Middle frontal gyrus (tissue), 1 donor: ENCODE measurements around the gene TMEM115.

Experiments used
- DNase-seq: peaks from one replicate; pipeline ENCODE4 v3.0.0-alpha.2; 2015; ENCODE audit warnings: low spot score; ENCODE audit errors: extremely low spot score

The TMEM115 gene

DNA sequence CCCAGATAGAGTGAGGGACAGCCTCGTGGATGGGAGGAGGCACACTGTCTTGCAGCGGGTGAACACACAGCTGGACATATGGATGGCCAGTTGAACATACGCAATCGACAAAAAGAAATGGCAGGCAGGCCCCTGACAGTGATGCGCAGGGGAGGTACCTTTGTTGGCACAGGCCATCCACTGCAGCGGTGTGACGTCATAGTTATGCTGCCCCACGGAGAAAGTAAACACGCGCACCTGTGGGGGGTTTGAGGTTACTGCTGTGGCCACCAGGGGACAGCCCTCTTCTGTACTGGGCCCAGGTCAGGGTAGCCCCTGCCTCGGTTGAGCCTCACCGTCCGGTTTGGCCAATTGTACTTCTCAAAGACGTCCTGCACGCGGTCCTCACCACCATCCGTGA is 19.4 kb upstream of the TMEM115 start:
- DNase-seq = no peak

DNA sequence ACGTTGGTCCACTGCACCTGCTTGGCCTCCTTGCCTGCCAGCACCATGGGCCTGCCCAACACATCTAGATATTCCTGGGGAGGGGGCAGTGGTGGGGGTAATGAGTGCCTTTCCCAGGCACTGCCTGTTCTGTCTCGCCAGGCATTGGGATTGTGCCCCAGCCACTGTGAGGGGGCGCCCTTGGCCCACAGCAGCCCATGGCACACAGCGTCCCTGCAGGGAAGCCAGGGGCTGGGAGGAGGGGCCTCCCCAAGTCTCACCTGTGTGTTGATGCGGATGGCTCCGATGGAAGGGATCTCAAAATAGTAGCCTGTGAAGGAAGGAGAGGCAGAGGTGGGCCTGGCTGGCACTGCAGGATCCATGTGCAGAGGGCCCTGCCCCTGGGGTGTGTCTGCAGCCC is 18.7 kb upstream of the TMEM115 start:
- no peak for DNase-seq

DNA sequence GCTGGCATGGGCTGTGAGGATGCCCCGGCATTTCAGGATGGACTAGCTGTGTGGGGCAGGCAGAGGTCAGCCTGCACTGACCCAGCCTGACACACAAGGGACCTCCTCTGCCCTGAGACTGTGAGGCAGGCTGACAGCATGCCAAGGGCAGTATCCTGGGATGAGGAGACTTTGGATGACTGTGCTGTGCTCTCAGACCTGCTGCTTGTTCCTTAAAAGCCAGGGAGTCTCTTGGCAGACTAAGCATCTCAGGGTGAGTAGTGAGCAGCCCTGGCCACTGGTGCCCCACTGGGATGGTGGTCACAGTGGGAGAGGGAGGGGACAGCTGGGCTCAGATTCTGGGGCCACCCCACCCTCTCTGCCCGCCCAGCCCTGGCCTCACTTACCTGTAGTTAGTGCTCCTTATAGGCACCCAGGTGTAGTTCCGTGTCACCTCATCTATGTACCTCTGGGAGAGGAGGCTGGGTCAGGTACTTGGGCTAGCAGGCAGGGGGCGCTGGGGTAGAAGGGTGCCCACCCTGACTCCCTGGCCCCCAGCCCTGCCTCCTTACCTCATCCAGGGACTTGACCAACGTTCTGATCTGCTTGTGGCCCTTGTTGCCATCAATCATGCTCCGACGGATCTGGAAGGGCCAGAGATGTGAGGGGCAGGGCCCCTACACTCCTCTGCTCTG is 16.1 kb upstream of the TMEM115 start:
- DNase-seq = no peak

DNA sequence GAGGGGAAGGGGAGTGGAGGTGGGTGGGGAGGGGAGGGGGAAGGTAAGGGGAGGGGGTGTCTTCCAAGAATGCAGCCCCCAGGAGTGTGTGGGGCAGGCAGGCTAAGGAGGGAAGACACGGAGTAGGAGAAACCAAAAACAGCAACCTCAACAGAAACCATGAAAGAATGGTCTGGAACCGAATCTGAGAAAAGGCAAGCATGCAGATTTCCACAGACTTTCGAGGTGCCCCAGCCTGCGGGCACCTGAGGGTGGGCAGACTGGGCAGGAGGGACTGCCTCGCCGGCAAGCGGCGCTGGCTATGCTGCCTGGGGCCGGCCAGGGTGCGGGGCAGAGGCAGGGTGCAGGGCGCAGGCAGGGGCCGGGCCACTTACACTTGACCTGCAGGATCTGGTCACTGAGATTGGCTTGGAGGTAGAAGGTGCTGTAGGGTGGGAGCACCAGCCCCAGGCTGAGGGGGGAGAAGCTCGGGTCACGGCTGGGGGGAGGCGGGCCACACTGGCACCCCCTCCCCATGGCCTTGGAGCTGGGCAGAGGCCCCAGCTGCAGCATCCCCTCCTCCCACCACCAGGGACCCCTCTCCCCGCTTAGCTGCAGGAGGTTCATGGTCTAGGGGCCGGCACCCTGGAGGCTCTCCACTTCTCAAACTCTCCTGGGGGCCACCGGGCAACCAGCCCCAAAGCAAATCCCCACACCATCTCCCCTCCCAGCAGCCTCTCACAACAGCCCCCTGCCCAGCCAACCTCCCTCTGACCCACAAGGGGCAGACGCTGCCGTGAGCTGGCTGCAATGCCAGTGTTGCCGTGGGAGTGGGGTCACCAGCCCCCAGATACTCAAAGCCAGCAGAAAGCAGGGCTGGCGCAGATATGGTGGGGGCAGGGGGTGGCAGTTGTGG is 15.3 kb upstream of the TMEM115 start:
- DNase-seq = no peak

DNA sequence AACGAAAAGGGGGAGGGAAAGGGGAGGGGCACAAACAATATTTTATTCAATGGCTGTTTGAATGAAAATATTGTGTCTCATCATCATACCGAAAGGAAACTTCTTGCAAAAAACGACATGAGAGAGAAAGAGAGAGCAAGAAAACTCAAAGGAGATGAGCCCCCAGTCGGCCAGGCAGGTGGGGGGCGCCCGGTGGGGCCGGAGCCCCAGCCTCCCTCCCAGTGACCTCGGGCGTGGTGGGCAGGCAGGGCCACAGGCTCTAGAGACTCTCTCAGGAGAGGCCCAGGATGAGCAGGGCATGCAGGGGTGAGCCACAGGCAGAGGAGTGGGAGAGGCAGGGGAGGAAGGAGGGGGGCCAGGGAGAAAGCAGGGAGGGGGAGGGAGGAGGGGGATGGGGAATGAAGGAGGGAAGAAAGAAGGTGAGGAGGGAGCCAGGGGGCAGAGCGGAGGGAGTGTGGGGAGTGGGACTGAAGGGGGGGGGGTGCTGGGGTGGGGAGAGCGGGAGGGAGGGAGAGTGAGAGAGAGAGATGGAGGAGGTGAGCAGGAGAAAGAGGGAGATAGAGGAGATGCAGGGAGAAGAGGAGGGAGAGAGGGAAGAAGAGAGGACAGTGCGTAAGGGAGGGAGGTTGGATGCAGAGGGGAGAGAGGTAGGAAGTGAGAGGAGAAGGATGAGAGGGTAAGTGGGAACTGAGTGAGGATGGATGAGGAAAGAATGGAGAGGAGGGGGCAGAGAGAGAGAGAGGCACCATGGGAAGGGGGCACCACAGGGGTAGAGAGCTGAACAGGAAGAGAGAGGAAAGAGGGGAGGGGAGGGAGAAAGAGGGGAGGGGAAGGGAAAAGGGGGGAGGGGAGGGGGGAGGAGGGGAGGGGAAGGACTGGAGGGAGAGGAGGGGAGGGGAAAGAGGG is 14.1 kb upstream of the TMEM115 start:
- DNase-seq = no peak

DNA sequence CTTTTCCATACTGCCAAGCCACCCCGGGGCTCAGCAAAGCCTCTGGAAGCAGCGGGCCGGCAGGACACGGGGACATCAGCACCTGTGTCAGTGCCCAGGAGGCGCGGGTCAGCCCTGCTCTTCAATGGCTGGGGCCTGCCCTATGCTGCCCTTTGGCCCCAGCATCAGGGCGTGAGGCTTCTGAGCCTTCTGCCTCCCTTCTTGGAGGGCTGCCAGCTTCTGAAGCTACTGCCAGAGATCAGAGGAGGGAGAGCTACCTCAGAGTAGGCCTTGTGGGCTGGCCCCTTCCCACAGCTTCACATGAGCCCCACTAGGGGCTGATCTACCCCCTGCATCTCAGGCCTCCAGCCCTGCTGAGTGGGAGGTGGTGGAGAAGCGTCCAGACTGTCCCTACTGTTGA is 13.0 kb upstream of the TMEM115 start:
- no peak for DNase-seq

DNA sequence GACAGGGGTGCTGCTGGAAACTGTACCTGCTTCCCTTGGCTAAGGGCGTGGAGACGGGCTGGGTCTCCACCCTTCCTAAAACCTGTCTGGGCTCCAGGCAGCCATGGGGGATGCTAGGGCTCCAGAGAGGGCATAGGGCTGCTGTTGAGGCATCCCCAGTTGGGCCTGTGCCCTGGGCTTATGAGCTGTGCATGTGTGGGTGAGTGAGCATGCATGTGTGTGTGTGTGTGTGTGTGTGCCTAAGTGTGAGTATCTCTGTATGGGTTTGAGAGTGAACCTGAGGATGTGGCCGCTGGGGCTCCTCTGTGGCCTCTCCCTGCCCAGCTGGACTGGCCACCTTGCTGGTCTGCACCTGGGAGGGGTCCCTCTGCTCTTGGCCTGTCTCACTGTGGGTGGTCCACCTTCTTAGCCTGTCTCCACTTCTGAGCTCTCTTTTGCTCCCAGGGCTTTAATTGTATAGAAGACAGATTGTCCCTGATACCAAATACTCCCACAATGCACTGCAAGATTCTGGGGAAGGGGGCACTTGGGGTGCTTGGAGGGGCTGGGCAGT is 11.9 kb upstream of the TMEM115 start:
- no peak for DNase-seq

DNA sequence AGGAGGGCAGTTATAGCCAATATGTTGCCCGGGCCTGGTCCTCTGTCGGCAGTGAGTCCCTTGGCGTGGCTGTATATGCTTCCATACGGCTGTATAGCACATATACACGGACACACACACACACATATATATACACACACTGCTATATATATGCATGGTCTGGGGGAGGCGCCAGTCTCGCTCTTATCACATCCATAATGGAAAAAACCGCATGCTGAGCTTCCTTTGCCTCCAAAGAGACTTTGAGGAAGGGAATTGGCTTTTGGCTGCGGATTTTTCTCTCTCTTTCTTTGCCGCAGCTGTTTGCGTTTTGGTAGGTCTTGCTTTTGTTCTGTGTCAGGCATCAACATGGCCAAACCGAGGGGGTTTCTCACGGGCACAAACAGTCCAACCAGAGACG is 11.3 kb upstream of the TMEM115 start:
- peak; percentile 40 for DNase-seq

DNA sequence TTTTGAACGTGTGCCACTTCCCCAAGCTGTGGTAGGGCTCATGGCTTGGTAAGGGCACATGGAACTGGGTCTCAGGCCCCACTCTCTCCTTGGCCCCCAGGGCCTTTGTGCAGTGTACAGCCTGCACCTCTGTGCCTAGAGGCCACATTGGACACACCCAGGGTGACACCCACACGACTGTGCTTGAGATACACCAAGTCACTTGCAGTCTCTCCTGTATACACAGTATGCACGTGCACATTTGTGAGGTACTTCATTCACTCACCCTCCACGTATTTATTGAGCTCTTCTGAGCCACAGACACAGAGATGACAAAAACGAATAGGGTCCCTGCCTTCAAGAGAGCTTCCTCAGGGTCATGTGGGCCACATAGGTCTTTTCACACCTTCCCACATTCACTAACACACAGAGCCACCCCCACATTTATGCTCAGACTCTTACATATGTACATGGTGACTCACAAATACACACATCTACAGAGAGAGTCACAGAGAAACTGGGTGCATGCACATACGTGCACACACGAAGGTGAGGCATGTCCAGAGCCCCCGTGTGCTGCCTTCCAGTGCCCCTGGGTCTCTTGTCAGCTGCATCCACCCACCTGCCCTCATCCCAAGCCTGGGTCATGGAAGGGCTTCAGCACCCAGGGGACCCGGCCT is 9.8 kb upstream of the TMEM115 start:
- DNase-seq = no peak

DNA sequence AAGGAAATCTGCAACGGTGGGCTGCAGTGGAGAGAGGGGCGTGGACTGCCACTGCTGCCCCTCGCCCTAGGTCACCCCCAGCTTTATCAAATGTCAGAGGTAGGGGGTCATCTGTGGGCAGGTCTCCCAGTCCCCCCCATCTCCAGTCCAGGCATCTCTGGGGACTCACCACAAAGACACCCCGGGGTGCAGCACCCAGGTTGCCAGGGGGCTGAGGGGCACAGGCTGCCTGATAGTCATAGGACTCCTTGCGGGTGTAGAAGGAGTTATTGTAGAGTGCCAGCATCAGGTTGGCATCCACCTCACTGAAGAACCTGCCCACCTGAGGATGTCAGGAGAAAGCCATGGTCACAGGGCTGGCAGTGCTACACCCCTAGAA is 6.5 kb upstream of the TMEM115 start:
- DNase-seq = no peak

DNA sequence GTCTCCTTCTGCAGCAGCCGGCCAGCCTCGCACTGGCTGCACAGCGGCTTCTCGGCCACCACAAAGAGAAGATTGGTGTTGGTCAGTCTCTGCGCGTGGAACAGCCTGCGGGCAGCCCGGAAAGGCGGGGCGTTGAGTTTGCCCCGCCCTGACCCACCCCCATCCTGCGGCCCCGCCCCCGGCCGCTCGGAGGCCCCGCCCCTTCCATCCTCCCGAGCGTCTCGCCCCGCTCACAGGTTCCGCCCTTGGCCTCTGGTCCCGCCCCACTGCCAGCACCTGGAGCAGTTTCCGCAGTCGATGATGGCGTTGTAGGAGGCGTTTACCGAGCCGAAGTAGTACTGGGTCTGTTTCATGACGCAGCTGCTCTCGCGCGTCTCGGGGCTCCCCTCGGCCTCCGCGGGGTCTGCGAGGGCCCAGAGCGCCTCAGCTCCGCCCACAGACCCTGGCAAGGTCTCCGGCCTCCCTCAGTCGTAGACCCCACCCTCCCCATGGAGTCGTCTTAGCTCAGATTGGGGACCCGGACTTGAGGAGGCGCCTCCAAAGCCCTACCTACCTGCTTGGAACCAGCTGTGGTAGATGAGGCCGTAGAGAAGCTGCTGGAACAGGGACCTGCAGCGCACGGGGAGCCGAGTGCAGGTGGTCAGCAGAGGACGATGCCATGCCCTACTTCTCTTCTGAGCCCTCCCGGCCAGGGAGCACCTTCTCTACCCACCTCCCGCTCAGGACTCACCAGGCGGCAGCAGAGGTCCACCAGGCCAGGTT is 5.9 kb upstream of the TMEM115 start:
- no peak for DNase-seq

DNA sequence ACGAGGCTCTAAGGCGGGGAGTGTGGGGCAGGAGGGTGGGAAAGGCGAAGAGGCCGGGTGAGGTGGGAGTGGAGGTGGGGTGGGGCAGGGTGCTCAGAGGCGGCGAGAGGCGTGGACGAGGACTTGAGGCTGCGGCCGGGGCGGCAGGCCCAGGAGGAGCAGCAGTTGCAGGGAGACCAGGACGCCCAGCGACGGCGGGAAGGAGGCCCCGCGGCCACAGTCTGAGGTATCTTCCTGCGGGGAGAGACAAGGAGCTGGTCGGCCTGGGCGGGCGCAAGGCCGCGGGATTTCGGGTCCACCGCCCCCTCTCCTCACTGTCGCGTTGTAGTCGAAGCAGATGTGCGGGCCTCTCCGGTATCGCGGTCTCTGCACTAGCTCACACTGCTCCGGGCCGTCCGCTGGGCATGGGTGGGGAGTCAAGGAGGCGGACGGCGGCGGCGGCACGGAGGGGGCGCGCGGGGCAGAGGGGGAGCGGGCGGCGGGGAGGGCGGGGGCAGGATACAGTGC is 5.3 kb upstream of the TMEM115 start:
- DNase-seq = no peak

DNA sequence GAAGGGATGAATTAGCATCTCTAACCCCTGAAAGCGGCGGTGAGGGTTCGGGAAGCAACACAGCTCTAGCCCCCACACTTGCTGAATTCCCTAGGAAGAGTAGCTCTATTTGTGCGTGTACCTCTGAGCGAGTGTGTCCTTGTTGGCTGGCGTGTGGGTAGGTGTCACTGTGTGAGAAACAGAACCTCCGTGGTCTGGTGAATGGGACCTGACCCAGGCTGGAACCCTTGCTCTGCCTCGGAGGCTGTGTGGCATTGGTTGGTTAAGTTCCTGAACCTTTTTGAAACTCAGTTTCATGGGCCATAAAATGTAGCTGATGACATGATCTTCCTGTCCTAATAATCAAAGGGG is 414 bp upstream of the TMEM115 start:
- no peak for DNase-seq

DNA sequence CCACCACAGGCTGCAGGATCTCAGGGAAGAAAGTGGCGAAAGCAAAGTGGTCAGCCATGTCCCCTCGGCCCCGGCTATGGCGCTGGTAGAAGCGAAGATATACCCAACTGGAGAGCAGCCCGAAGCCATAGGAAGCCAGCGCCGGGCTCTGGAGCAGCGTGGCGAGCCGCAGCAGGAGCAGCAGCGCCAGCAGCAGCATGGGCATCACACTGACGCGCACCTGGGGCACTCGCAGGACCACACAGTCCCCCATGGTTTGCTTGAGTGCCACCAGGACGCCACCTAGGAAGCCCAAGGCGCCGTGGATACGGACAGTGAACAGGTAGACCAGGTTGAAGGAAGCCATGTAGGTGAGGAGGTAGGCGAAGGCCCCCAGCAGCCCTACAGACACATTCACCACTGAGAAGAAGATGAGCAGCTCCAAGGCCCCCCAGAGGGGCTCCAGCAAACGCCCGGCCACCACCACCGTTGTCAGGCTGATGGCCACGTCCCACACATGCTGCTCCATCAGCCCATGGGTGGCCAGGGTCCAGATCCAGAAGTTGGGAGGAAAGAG is 888 bp downstream of the TMEM115 start:
- DNase-seq = no peak

DNA sequence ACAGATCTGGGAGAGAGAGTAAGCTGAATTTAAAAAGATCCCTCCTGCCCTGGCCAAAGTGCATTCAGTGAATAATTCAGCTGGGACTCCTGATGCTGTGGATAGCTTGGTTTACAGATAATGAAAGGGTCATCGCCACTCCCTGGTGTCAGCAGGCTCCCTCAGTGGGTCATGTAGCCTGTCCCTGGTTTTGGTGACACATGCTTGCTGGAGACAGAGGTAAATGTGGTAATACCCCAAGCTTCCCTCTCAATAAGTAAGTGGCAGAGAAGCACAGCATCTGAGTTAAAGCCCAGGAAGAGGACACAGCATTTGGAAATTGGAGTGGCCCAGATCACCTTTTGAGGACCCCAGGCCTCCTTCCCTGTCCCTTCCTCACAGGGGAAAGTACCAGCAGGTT is 1.8 kb downstream of the TMEM115 start:
- no peak for DNase-seq

DNA sequence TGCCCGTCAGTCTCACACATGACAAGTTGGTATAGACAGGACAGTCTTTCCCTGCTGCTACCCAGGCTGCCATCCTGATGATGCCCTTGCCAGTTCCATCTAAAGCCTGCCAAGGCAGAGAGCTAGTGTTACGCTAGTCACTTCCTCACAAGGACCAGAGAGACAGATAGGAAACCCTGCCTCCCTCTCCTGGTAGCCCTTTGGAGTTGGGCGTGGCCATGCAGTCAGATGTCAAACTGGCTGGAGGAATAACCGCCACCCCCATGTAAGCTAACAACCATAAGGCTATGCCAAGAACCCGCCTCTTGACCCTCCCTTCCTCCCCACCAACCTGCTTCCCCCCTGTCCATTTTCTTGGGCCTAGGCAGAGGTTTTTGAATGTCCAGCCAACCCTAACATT is 2.8 kb downstream of the TMEM115 start:
- DNase-seq = no peak

DNA sequence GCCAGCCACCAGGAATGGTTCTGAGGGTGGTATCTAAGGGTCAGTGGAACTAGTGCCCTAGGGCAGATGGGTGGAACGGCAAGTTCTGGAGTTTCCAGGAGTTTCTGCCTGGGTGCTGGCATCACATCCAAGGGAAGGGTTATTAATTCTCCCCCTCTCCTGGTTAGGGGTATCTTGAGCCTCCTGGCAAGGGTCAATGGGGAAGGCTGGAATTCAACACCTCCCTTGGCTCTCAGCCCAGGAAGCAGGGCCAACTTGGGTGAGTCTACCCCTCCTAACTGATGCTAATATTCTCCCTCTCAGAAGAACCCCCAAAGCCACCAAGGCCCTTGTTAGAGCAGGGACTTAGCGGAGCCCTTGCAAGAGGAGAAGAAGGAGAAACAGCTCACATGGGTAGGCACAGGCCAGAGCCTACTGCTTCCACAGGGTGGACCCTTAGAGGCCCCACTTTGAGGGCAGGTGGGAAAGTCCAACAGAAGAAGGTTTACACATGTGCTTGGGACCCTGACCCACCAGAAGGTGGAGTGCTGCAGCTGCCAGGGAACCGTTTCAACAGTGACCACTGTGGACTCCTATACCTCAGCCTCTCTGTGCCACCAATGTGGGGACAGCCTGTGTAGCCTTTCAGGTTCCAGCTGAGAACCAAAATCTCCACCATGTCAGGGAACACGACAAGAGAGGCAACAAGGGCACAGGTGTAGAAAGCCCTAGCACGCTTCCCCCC is 3.3 kb downstream of the TMEM115 start:
- DNase-seq = no peak

DNA sequence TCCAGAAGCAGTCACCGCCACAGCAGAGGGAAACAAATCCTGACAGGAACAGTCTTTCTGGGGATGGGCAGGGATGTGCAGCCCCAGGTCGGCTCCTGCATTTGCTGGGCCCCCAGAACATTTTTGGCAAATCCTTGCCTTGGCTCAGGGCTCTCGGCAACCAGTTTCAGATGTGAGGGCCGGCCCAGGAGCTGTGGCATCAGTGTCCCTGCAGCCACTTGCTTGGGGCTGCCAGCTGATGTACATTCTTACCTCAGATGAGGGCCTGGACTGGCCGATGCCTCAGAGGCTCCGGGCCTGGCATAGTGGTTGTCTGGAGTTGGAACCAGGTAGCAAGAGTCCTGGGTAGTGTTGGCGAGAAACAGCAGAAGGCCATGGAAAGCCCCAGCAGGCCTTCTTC is 4.5 kb downstream of the TMEM115 start:
- no peak for DNase-seq

DNA sequence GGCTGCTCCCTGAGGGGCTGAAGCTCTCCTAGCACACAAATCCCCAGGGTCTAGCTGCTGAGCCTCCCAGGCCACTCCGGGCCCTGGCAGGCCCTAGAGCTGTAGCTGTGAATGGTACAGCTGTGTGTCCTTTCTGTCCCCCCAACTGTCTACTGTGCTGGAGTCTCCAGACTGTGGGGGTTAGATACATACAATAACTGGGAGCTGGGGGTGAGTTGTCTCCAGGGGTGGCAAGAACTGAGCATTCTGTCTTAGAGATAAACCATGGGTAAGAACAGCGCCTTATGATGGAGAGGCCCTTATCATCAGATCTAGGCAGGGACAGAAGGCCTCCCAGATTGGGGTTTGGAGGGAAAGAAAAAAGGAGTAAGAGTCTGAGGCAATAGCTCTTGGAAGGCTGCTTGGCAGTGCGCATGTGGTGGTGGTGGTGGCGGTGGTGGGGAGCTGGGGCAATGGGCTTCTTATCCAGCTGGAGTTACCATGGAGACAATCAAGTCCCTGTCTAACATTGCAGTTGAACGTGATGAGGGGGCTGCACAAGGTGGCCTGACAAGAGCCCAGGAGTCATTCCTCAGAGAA is 5.0 kb downstream of the TMEM115 start:
- DNase-seq = no peak
